Neural progenitor cell (in vitro differentiated cells): Measurements from ENCODE around the gene UBB.

Experiments used
- CTCF ChIP-seq: fragments of 200-600 bp; sonication (generic); IDR thresholded peaks from 2 replicates; pipeline ENCODE4 v1.5.1; 2017; ENCODE audit warnings: antibody characterized with exemption, mild to moderate bottlenecking
- EZH2 ChIP-seq: fragments of 200-600 bp; sonication (generic); IDR thresholded peaks from 2 replicates; pipeline ENCODE4 v1.6.1; 2017; ENCODE audit warnings: antibody characterized with exemption, mild to moderate bottlenecking, moderate library complexity
- EZH2phosphoT487 ChIP-seq: fragments of 200-600 bp; sonication (generic); IDR thresholded peaks from 2 replicates; pipeline ENCODE4 v1.6.1; 2017; ENCODE audit warnings: antibody characterized with exemption

- TF ChIP-seq CTCF (no peak), EZH2phosphoT487 (no peak), EZH2 (no peak)
Observed at GRCh38 chr17:16384557-16384956, 3.7 kb downstream of the UBB start.
